ENCODE results near the gene INPP5J. TPM values are rescaled to one million over a fixed set of nuclear protein-coding genes. Genes with fewer than 3 reads are reported as not detected.

INPP5J gene
- total and polyA plus RNA-seq, 9 of the 15 experiments (the other 6 are each of a cell fraction or from before 2014, with no cell fraction given), result 0.10 to 6.3 (median 4.8) TPM

DNA sequence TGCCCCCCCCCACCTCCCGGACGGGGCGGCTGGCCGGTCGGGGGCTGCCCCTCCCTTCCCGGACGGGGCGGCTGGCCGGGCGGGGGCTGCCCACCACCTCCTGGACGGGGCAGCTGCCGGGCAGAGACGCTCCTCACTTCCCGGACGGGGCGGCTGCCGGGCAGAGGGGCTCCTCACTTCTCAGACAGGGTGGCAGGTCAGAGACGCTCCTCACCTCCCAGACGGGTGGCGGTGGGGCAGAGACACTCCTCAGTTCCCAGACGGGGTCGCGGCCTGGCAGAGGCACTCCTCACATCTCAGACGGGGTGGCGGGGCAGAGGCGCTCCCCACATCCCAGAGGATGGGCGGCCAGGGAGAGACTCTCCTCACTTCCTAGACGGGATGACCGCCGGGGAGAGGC is 61.2 kb downstream of the INPP5J start (continued):
- TF ChIP-seq, protein P1, sequence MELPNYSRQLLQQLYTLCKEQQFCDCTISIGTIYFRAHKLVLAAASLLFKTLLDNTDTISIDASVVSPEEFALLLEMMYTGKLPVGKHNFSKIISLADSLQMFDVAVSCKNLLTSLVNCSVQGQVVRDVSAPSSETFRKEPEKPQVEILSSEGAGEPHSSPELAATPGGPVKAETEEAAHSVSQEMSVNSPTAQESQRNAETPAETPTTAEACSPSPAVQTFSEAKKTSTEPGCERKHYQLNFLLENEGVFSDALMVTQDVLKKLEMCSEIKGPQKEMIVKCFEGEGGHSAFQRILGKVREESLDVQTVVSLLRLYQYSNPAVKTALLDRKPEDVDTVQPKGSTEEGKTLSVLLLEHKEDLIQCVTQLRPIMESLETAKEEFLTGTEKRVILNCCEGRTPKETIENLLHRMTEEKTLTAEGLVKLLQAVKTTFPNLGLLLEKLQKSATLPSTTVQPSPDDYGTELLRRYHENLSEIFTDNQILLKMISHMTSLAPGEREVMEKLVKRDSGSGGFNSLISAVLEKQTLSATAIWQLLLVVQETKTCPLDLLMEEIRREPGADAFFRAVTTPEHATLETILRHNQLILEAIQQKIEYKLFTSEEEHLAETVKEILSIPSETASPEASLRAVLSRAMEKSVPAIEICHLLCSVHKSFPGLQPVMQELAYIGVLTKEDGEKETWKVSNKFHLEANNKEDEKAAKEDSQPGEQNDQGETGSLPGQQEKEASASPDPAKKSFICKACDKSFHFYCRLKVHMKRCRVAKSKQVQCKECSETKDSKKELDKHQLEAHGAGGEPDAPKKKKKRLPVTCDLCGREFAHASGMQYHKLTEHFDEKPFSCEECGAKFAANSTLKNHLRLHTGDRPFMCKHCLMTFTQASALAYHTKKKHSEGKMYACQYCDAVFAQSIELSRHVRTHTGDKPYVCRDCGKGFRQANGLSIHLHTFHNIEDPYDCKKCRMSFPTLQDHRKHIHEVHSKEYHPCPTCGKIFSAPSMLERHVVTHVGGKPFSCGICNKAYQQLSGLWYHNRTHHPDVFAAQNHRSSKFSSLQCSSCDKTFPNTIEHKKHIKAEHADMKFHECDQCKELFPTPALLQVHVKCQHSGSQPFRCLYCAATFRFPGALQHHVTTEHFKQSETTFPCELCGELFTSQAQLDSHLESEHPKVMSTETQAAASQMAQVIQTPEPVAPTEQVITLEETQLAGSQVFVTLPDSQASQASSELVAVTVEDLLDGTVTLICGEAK (IDR thresholded peaks at IDR 0.05), result no peak
- TF ChIP-seq, protein P1 (CRISPR knock-in tag; IDR thresholded peaks at IDR 0.05), result no peak
- TF ChIP-seq, protein P2, sequence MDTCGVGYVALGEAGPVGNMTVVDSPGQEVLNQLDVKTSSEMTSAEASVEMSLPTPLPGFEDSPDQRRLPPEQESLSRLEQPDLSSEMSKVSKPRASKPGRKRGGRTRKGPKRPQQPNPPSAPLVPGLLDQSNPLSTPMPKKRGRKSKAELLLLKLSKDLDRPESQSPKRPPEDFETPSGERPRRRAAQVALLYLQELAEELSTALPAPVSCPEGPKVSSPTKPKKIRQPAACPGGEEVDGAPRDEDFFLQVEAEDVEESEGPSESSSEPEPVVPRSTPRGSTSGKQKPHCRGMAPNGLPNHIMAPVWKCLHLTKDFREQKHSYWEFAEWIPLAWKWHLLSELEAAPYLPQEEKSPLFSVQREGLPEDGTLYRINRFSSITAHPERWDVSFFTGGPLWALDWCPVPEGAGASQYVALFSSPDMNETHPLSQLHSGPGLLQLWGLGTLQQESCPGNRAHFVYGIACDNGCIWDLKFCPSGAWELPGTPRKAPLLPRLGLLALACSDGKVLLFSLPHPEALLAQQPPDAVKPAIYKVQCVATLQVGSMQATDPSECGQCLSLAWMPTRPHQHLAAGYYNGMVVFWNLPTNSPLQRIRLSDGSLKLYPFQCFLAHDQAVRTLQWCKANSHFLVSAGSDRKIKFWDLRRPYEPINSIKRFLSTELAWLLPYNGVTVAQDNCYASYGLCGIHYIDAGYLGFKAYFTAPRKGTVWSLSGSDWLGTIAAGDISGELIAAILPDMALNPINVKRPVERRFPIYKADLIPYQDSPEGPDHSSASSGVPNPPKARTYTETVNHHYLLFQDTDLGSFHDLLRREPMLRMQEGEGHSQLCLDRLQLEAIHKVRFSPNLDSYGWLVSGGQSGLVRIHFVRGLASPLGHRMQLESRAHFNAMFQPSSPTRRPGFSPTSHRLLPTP (IDR thresholded peaks at IDR 0.05; ENCODE audit: borderline replicate concordance, extremely low read depth, insufficient read length), result no peak
- TF ChIP-seq RCOR1 (IDR thresholded peaks at IDR 0.05; ENCODE audit: borderline replicate concordance in 1 of 2, low read depth in 2 of 2, low read length in 2 of 2), result no peak
- TF ChIP-seq, protein P3, sequence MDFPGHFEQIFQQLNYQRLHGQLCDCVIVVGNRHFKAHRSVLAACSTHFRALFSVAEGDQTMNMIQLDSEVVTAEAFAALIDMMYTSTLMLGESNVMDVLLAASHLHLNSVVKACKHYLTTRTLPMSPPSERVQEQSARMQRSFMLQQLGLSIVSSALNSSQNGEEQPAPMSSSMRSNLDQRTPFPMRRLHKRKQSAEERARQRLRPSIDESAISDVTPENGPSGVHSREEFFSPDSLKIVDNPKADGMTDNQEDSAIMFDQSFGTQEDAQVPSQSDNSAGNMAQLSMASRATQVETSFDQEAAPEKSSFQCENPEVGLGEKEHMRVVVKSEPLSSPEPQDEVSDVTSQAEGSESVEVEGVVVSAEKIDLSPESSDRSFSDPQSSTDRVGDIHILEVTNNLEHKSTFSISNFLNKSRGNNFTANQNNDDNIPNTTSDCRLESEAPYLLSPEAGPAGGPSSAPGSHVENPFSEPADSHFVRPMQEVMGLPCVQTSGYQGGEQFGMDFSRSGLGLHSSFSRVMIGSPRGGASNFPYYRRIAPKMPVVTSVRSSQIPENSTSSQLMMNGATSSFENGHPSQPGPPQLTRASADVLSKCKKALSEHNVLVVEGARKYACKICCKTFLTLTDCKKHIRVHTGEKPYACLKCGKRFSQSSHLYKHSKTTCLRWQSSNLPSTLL (IDR thresholded peaks at IDR 0.05), result no peak
- TF ChIP-seq ZSCAN29 (IDR thresholded peaks at IDR 0.05), result no peak
- TF ChIP-seq NCOR1 (IDR thresholded peaks at IDR 0.05), result no peak
- TF ChIP-seq, protein P4, sequence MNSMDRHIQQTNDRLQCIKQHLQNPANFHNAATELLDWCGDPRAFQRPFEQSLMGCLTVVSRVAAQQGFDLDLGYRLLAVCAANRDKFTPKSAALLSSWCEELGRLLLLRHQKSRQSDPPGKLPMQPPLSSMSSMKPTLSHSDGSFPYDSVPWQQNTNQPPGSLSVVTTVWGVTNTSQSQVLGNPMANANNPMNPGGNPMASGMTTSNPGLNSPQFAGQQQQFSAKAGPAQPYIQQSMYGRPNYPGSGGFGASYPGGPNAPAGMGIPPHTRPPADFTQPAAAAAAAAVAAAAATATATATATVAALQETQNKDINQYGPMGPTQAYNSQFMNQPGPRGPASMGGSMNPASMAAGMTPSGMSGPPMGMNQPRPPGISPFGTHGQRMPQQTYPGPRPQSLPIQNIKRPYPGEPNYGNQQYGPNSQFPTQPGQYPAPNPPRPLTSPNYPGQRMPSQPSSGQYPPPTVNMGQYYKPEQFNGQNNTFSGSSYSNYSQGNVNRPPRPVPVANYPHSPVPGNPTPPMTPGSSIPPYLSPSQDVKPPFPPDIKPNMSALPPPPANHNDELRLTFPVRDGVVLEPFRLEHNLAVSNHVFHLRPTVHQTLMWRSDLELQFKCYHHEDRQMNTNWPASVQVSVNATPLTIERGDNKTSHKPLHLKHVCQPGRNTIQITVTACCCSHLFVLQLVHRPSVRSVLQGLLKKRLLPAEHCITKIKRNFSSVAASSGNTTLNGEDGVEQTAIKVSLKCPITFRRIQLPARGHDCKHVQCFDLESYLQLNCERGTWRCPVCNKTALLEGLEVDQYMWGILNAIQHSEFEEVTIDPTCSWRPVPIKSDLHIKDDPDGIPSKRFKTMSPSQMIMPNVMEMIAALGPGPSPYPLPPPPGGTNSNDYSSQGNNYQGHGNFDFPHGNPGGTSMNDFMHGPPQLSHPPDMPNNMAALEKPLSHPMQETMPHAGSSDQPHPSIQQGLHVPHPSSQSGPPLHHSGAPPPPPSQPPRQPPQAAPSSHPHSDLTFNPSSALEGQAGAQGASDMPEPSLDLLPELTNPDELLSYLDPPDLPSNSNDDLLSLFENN (IDR thresholded peaks at IDR 0.05; ENCODE audit: low read depth in 2 of 2, low read length in 2 of 2), result no peak
- TF ChIP-seq ZNF146 (CRISPR knock-in tag; IDR thresholded peaks at IDR 0.05; ENCODE audit: unreplicated experiment), result no peak
